Measurements from ENCODE around the gene EBF3. TPM values are rescaled to one million over a fixed set of nuclear protein-coding genes. Genes with fewer than 3 reads are reported as not detected.

EBF3 gene
- total RNA-seq, 2 experiments from 2014 or later: not detected

GRCh38 chr10:129799942-129800341 lies 164.1 kb downstream of the EBF3 start:
- H3K4me1 Mint-ChIP-seq: no peaks in the 10 kb centered on the region
- no peak overlapping the region for H3K4me3 Mint-ChIP-seq
- peaks cover 21% of the 10 kb centered on the region for H3K9me3 Mint-ChIP-seq

GRCh38 chr10:129796710-129797420 lies 167.2 kb downstream of the EBF3 start:
- POLR2A ChIA-PET: no interaction called here
- peaks cover 12% of the 10 kb centered on the region for H3K9me3 Mint-ChIP-seq
- no peak for ATAC-seq (ENCODE audit: low read depth)

More at GRCh38 chr10:129799942-129800341, 164.1 kb downstream of the EBF3 start:
- no peak for ATAC-seq (ENCODE audit: low read depth)
- no peaks in the 10 kb centered on the region for H3K27me3 Mint-ChIP-seq
- H3K27ac Mint-ChIP-seq: no peak overlapping the region
- POLR2A ChIA-PET: no interaction called here
- no peak for DNase-seq
- no peaks in the 10 kb centered on the region for H3K36me3 Mint-ChIP-seq

GRCh38 chr10:129793996-129794395 lies 170.1 kb downstream of the EBF3 start:
- no peak for ATAC-seq (ENCODE audit: low read depth)
- no peaks in the 10 kb centered on the region for H3K36me3 Mint-ChIP-seq
- peaks cover 18% of the 10 kb centered on the region for H3K9me3 Mint-ChIP-seq
- POLR2A ChIA-PET: no interaction called here
- no peaks in the 10 kb centered on the region for H3K27me3 Mint-ChIP-seq
- no peak for DNase-seq
- H3K4me3 Mint-ChIP-seq: no peak overlapping the region
- no peaks in the 10 kb centered on the region for H3K4me1 Mint-ChIP-seq
- H3K27ac Mint-ChIP-seq: no peak overlapping the region

More at GRCh38 chr10:129796710-129797420, 167.2 kb downstream of the EBF3 start:
- Mint-ChIP-seq H3K4me1 (no peaks in the 10 kb centered on the region), H3K27me3 (no peaks in the 10 kb centered on the region), H3K36me3 (no peaks in the 10 kb centered on the region), H3K27ac (no peak overlapping the region), H3K4me3 (no peak overlapping the region)
- DNase-seq: no peak

- no peaks in the 10 kb centered on the region for H3K27me3 Mint-ChIP-seq
- no peak overlapping the region for H3K27ac Mint-ChIP-seq
- POLR2A ChIA-PET: no interaction called here
- ATAC-seq (ENCODE audit: low read depth) (no peak), DNase-seq (no peak)
- H3K36me3 Mint-ChIP-seq: no peaks in the 10 kb centered on the region
- no peaks in the 10 kb centered on the region for H3K4me1 Mint-ChIP-seq
- peaks cover 17% of the 10 kb centered on the region for H3K9me3 Mint-ChIP-seq
- H3K4me3 Mint-ChIP-seq: no peak overlapping the region
Measured at GRCh38 chr10:129793479-129793878, 170.6 kb downstream of the EBF3 start.

GRCh38 chr10:129792864-129793263 lies 171.2 kb downstream of the EBF3 start:
- Mint-ChIP-seq H3K36me3 (no peaks in the 10 kb centered on the region), H3K27ac (no peak overlapping the region), H3K4me1 (no peaks in the 10 kb centered on the region), H3K27me3 (no peaks in the 10 kb centered on the region), H3K9me3 (peaks cover 18% of the 10 kb centered on the region), H3K4me3 (no peak overlapping the region)
- DNase-seq (no peak), ATAC-seq (ENCODE audit: low read depth) (no peak)
- POLR2A ChIA-PET: no interaction called here

GRCh38 chr10:129792141-129792540 lies 171.9 kb downstream of the EBF3 start:
- DNase-seq (no peak), ATAC-seq (ENCODE audit: low read depth) (no peak)
- Mint-ChIP-seq H3K9me3 (peaks cover 22% of the 10 kb centered on the region), H3K36me3 (no peaks in the 10 kb centered on the region), H3K27me3 (no peaks in the 10 kb centered on the region), H3K27ac (no peak overlapping the region), H3K4me3 (no peak overlapping the region), H3K4me1 (no peaks in the 10 kb centered on the region)
- POLR2A ChIA-PET: no interaction called here

GRCh38 chr10:129790715-129791446 lies 173.2 kb downstream of the EBF3 start:
- H3K4me3 Mint-ChIP-seq: no peak overlapping the region
- POLR2A ChIA-PET: no interaction called here
- no peak for DNase-seq
- no peaks in the 10 kb centered on the region for H3K36me3 Mint-ChIP-seq
- no peaks in the 10 kb centered on the region for H3K4me1 Mint-ChIP-seq
- no peaks in the 10 kb centered on the region for H3K27me3 Mint-ChIP-seq
- no peak overlapping the region for H3K27ac Mint-ChIP-seq
- no peak for ATAC-seq (ENCODE audit: low read depth)
- peaks cover 25% of the 10 kb centered on the region for H3K9me3 Mint-ChIP-seq

- H3K9me3 Mint-ChIP-seq: peaks cover 21% of the 10 kb centered on the region
- H3K4me1 Mint-ChIP-seq: no peaks in the 10 kb centered on the region
- H3K27me3 Mint-ChIP-seq: no peaks in the 10 kb centered on the region
- POLR2A ChIA-PET: no interaction called here
- ATAC-seq (ENCODE audit: low read depth) (no peak), DNase-seq (no peak)
- no peak overlapping the region for H3K27ac Mint-ChIP-seq
- no peak overlapping the region for H3K4me3 Mint-ChIP-seq
- no peaks in the 10 kb centered on the region for H3K36me3 Mint-ChIP-seq
Measured at GRCh38 chr10:129788215-129788614, 175.9 kb downstream of the EBF3 start.

GRCh38 chr10:129787557-129787956 lies 176.5 kb downstream of the EBF3 start:
- peaks cover 19% of the 10 kb centered on the region for H3K9me3 Mint-ChIP-seq

GRCh38 chr10:129786216-129786615 lies 177.9 kb downstream of the EBF3 start:
- no peak overlapping the region for H3K27ac Mint-ChIP-seq
- no peak for DNase-seq
- no peak overlapping the region for H3K4me3 Mint-ChIP-seq
- no peaks in the 10 kb centered on the region for H3K36me3 Mint-ChIP-seq
- H3K9me3 Mint-ChIP-seq: peaks cover 19% of the 10 kb centered on the region
- POLR2A ChIA-PET: no interaction called here
- H3K4me1 Mint-ChIP-seq: no peaks in the 10 kb centered on the region
- ATAC-seq (ENCODE audit: low read depth): no peak
- H3K27me3 Mint-ChIP-seq: no peaks in the 10 kb centered on the region

More at GRCh38 chr10:129787557-129787956, 176.5 kb downstream of the EBF3 start:
- H3K27me3 Mint-ChIP-seq: no peaks in the 10 kb centered on the region
- DNase-seq (no peak), ATAC-seq (ENCODE audit: low read depth) (no peak)
- H3K4me3 Mint-ChIP-seq: no peak overlapping the region
- no peaks in the 10 kb centered on the region for H3K4me1 Mint-ChIP-seq
- no peaks in the 10 kb centered on the region for H3K36me3 Mint-ChIP-seq
- no peak overlapping the region for H3K27ac Mint-ChIP-seq
- POLR2A ChIA-PET: no interaction called here

GRCh38 chr10:129785536-129785981 lies 178.5 kb downstream of the EBF3 start:
- ATAC-seq (ENCODE audit: low read depth) (no peak), DNase-seq (no peak)
- no peaks in the 10 kb centered on the region for H3K36me3 Mint-ChIP-seq
- POLR2A ChIA-PET: no interaction called here
- peaks cover 19% of the 10 kb centered on the region for H3K9me3 Mint-ChIP-seq
- H3K4me1 Mint-ChIP-seq: no peaks in the 10 kb centered on the region
- H3K27me3 Mint-ChIP-seq: no peaks in the 10 kb centered on the region
- H3K27ac Mint-ChIP-seq: no peak overlapping the region
- no peak overlapping the region for H3K4me3 Mint-ChIP-seq
